DND-41 (cell line): ENCODE data around the gene FAM83B.

ENCODE experiments used
- ATAC-seq: fragments of 200-7000 bp; cut with Tn5 transposase; 3 replicates; pipeline ENCODE4 v1.9.1; 2021; ENCODE audit warnings: low read depth; ENCODE audit not compliant: insufficient read depth
- DNase-seq: peaks from one replicate; pipeline ENCODE4 v3.0.0-alpha.2; 2020
- H2AFZ ChIP-seq: 2 replicates; pipeline ENCODE4 v1.6.0; 2012; ENCODE audit warnings: low read depth, low read length
- H3K27ac ChIP-seq: 2 replicates; pipeline ENCODE4 v1.5.1; 2012; ENCODE audit warnings: low read length, inconsistent platforms
- H3K27me3 ChIP-seq: fragments of 200-600 bp; sonication (generic); 2 replicates; pipeline ENCODE4 v1.6.0; 2012; ENCODE audit warnings: low read length, mild to moderate bottlenecking, inconsistent platforms; ENCODE audit not compliant: insufficient read depth, poor library complexity
- H3K36me3 ChIP-seq: 2 replicates; pipeline ENCODE4 v1.5.1; 2012; ENCODE audit warnings: low read length, inconsistent platforms; ENCODE audit not compliant: insufficient read depth
- H3K4me1 ChIP-seq: 2 replicates; pipeline ENCODE4 v1.5.1; 2012; ENCODE audit warnings: mild to moderate bottlenecking, low read length; ENCODE audit not compliant: insufficient read depth
- H3K4me2 ChIP-seq: 2 replicates; pipeline ENCODE4 v1.6.0; 2012; ENCODE audit warnings: mild to moderate bottlenecking, moderate library complexity, low read length, inconsistent platforms; ENCODE audit not compliant: insufficient read depth
- H3K4me3 ChIP-seq, 2 experiments: fragments of 200-600 bp in 1 of 2; shearing (Covaris generic) in 1 of 2; 2 replicates each; pipeline ENCODE4 v1.5.1; 2012 to 2016; ENCODE audit warnings: inconsistent platforms in 2 of 2, low read length in 2 of 2, mild to moderate bottlenecking in 2 of 2, low read depth in 1 of 2, moderate library complexity in 1 of 2
- H3K79me2 ChIP-seq: 2 replicates; pipeline ENCODE4 v1.6.0; 2012; ENCODE audit warnings: low read length, inconsistent platforms; ENCODE audit not compliant: insufficient read depth
- H3K9ac ChIP-seq: 2 replicates; pipeline ENCODE4 v1.6.0; 2012; ENCODE audit warnings: low read depth, mild to moderate bottlenecking, inconsistent platforms, low read length, moderate library complexity
- H3K9me3 ChIP-seq: 2 replicates; pipeline ENCODE4 v1.5.1; 2012; ENCODE audit warnings: low read length, moderate library complexity, mild to moderate bottlenecking, inconsistent platforms; ENCODE audit not compliant: insufficient read depth, severe bottlenecking
- H4K20me1 ChIP-seq: 2 replicates; pipeline ENCODE4 v1.6.0; 2012; ENCODE audit warnings: low read length; ENCODE audit not compliant: insufficient read depth
- EZH2 ChIP-seq: IDR thresholded peaks from 3 replicates; pipeline ENCODE4 v1.6.1; 2012; ENCODE audit warnings: borderline replicate concordance, low read depth, mild to moderate bottlenecking, moderate library complexity, low read length, inconsistent platforms; ENCODE audit not compliant: severe bottlenecking
- TF ChIP-seq, protein P1 (sequence below): IDR thresholded peaks from 2 replicates; pipeline ENCODE4 v1.5.1; 2012; ENCODE audit warnings: borderline replicate concordance, low read length, moderate library complexity, mild to moderate bottlenecking; ENCODE audit not compliant: poor library complexity, severe bottlenecking; ENCODE audit errors: extremely low read depth

The FAM83B gene

GRCh38 chr6:54846857-54847674, 495 bp downstream of the FAM83B start:
- Histone ChIP-seq H3K36me3 (no peaks in the 10 kb centered on the region), H2AFZ (no peak overlapping the region), H3K27ac (no peak overlapping the region), H3K4me1 (no peaks in the 10 kb centered on the region), H3K9me3 (no peaks in the 10 kb centered on the region), H3K27me3 (no peaks in the 10 kb centered on the region), H3K79me2 (no peaks in the 10 kb centered on the region), H3K9ac (no peak overlapping the region), H3K4me3 (no peak overlapping the region), H3K4me2 (no peak overlapping the region), H4K20me1 (no peaks in the 10 kb centered on the region)
- DNase-seq (no peak), ATAC-seq (no peak)
- TF ChIP-seq EZH2, result no peak

GRCh38 chr6:54847799-54848597, 1.4 kb downstream of the FAM83B start:
- H3K36me3 ChIP-seq, result no peaks in the 10 kb centered on the region
- ATAC-seq, result no peak
- no peaks in the 10 kb centered on the region for H3K27me3 ChIP-seq
- H2AFZ ChIP-seq, result no peak overlapping the region
- no peaks in the 10 kb centered on the region for H3K4me1 ChIP-seq
- no peak for TF ChIP-seq EZH2
- TF ChIP-seq, protein P1, sequence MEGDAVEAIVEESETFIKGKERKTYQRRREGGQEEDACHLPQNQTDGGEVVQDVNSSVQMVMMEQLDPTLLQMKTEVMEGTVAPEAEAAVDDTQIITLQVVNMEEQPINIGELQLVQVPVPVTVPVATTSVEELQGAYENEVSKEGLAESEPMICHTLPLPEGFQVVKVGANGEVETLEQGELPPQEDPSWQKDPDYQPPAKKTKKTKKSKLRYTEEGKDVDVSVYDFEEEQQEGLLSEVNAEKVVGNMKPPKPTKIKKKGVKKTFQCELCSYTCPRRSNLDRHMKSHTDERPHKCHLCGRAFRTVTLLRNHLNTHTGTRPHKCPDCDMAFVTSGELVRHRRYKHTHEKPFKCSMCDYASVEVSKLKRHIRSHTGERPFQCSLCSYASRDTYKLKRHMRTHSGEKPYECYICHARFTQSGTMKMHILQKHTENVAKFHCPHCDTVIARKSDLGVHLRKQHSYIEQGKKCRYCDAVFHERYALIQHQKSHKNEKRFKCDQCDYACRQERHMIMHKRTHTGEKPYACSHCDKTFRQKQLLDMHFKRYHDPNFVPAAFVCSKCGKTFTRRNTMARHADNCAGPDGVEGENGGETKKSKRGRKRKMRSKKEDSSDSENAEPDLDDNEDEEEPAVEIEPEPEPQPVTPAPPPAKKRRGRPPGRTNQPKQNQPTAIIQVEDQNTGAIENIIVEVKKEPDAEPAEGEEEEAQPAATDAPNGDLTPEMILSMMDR, result no peak
- no peak overlapping the region for H3K4me2 ChIP-seq
- no peak for DNase-seq
- no peaks in the 10 kb centered on the region for H4K20me1 ChIP-seq
- H3K27ac ChIP-seq, result no peak overlapping the region
- H3K79me2 ChIP-seq, result no peaks in the 10 kb centered on the region
- no peak overlapping the region for H3K9ac ChIP-seq
- no peak overlapping the region for H3K4me3 ChIP-seq
- no peaks in the 10 kb centered on the region for H3K9me3 ChIP-seq

DNA sequence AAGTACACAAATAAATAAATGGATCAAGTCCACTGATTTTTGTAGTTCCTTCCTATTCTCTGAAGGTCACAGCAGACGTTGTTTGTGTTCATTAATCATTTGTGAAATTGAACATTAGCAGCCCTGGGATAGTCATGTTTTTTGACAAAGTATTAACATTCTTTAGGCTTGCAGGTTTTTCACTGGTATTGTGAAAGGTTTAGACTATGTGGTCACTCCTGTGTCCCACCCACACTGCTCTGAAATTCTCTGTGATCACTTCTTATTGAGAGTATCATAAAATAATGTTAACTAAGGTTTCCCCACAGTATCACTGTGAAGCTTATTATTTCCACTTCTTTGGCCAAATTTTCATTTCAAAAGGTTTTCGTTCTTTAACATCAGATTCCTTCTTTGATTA, 3.5 kb downstream of the FAM83B start:
- H3K9me3 ChIP-seq, result no peaks in the 10 kb centered on the region
- TF ChIP-seq EZH2, result no peak
- TF ChIP-seq, protein P1, result no peak
- ATAC-seq (no peak), DNase-seq (no peak)
- H3K27ac ChIP-seq, result no peak overlapping the region
- no peaks in the 10 kb centered on the region for H3K79me2 ChIP-seq
- no peaks in the 10 kb centered on the region for H3K4me1 ChIP-seq
- no peak overlapping the region for H3K4me2 ChIP-seq
- H3K27me3 ChIP-seq, result no peaks in the 10 kb centered on the region
- H2AFZ ChIP-seq, result no peak overlapping the region
- H3K9ac ChIP-seq, result no peak overlapping the region
- H3K4me3 ChIP-seq, result no peak overlapping the region
- no peaks in the 10 kb centered on the region for H3K36me3 ChIP-seq
- H4K20me1 ChIP-seq, result no peaks in the 10 kb centered on the region

DNA sequence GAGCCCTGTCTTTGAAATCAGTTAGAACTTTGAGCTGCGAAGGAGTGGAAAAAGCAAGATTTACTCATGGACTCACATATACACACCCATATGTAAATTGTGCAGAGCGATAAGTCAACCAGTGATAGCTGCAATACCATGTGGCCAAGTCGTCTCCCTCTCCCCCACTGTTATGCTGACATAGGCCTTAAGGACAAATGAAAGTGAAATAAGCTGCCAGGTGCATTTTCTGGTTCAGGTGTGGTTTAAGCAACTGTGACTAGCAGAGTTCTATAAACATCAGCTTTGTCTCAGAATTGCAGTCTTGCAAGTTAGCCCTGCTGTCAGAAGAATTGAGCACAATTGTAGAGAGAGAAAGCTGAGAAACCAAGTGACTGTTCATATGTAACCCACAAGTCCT, 9.6 kb downstream of the FAM83B start:
- H4K20me1 ChIP-seq, result no peaks in the 10 kb centered on the region
- H3K4me3 ChIP-seq, result no peak overlapping the region
- no peak overlapping the region for H3K9ac ChIP-seq
- no peak for ATAC-seq
- no peak for TF ChIP-seq EZH2
- TF ChIP-seq, protein P1, result no peak
- no peaks in the 10 kb centered on the region for H3K36me3 ChIP-seq
- no peak overlapping the region for H3K27ac ChIP-seq
- H3K4me1 ChIP-seq, result no peaks in the 10 kb centered on the region
- no peaks in the 10 kb centered on the region for H3K9me3 ChIP-seq
- DNase-seq, result no peak
- H3K4me2 ChIP-seq, result no peak overlapping the region
- no peaks in the 10 kb centered on the region for H3K27me3 ChIP-seq
- no peak overlapping the region for H2AFZ ChIP-seq
- H3K79me2 ChIP-seq, result no peaks in the 10 kb centered on the region
